ENCODE data around the gene FYN.

- TF ChIP-seq SIN3A (IDR thresholded peaks at IDR 0.05; ENCODE audit: borderline replicate concordance in 2 of 2, control insufficient read depth in 1 of 2, low read depth in 2 of 2, low read length in 2 of 2) (no peak), GTF2E2 (tag; IDR thresholded peaks at IDR 0.05) (no peak), MXD1 (CRISPR knock-in tag; IDR thresholded peaks at IDR 0.05; ENCODE audit: borderline replicate concordance, poor library complexity, severe bottlenecking) (no peak)
These were observed 113.1 kb downstream of the FYN start for GRCh38 chr6:111759836-111760785.

Data from K562 (cell line).